AG10803 (cell line): Measurements from ENCODE around the gene APOOL.

Experiments
- DNase-seq: peaks from one replicate; pipeline ENCODE4 v3.0.0; 2010; ENCODE audit warnings: low read depth
- H3K4me3 ChIP-seq: 2 replicates; pipeline ENCODE4 v1.5.1; 2011; ENCODE audit warnings: mild to moderate bottlenecking, low read length, control low read depth
- TF ChIP-seq, protein P1 (sequence below): conservative IDR thresholded peaks from 2 replicates; pipeline ENCODE4 v1.5.1; 2011; ENCODE audit warnings: mild to moderate bottlenecking, low read length, control low read depth, inconsistent platforms

Gene APOOL

DNA sequence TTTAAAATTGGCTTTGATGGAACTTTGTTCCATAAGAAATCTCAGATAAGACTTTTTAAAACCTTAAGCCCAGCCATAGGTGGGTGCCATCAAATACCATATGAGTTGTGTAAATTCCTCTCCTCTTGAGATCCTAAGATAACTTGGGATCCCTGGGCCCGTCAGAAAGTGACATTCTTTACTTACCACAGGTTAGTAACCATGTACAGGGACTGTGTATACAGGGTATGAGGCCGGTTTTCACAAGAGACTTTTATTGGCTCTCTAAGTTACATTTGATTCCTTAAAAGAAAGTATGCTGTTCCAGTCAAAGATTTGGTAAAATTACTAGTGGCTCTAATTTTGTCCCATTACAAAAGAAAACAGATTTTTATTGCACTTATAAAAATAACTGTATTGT is 110.1 kb downstream of the APOOL start:
- H3K4me3 ChIP-seq, result no peak overlapping the region
- DNase-seq, result no peak
- TF ChIP-seq, protein P1, sequence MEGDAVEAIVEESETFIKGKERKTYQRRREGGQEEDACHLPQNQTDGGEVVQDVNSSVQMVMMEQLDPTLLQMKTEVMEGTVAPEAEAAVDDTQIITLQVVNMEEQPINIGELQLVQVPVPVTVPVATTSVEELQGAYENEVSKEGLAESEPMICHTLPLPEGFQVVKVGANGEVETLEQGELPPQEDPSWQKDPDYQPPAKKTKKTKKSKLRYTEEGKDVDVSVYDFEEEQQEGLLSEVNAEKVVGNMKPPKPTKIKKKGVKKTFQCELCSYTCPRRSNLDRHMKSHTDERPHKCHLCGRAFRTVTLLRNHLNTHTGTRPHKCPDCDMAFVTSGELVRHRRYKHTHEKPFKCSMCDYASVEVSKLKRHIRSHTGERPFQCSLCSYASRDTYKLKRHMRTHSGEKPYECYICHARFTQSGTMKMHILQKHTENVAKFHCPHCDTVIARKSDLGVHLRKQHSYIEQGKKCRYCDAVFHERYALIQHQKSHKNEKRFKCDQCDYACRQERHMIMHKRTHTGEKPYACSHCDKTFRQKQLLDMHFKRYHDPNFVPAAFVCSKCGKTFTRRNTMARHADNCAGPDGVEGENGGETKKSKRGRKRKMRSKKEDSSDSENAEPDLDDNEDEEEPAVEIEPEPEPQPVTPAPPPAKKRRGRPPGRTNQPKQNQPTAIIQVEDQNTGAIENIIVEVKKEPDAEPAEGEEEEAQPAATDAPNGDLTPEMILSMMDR, result no peak

GRCh38 chrX:85114171-85114570 is 110.5 kb downstream of the APOOL start:
- DNase-seq, result no peak
- H3K4me3 ChIP-seq, result no peak overlapping the region
- TF ChIP-seq, protein P1, result no peak

GRCh38 chrX:85114776-85115175 is 111.1 kb downstream of the APOOL start:
- no peak overlapping the region for H3K4me3 ChIP-seq
- DNase-seq, result no peak
- TF ChIP-seq, protein P1, result no peak

- H3K4me3 ChIP-seq, result no peak overlapping the region
- no peak for DNase-seq
- TF ChIP-seq, protein P1, result no peak
Observed at GRCh38 chrX:85115252-85115651, 111.6 kb downstream of the APOOL start.

GRCh38 chrX:85136409-85136808 is 132.7 kb downstream of the APOOL start:
- TF ChIP-seq, protein P1, result no peak
- no peak for DNase-seq
- no peak overlapping the region for H3K4me3 ChIP-seq

GRCh38 chrX:85139422-85139821 is 135.7 kb downstream of the APOOL start:
- no peak overlapping the region for H3K4me3 ChIP-seq
- DNase-seq, result no peak
- TF ChIP-seq, protein P1, result no peak

DNA sequence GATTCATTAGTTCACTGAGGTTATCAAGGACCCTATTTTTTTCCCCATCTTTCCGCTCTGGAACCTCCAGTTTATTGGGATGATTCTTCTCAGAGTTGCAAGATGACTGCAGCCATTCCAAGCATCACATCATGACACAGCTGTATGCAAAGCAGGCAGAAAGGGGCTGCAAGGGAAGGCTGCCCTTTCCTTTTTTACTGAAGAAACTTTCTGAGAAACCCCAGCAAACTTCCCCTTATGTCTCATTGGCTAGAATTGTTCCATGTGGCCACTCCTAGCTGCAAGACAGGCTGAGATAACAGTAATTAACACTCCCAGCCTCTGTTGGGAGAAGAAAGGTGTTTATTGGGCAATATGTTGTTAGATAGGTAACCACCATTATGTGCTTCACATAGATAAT is 137.3 kb downstream of the APOOL start:
- H3K4me3 ChIP-seq, result no peak overlapping the region
- DNase-seq, result no peak
- TF ChIP-seq, protein P1, result no peak
